Gastrocnemius medialis (tissue), 4 donors: ENCODE data around the gene PAX5. TPM values are rescaled to one million over a fixed set of nuclear protein-coding genes. Genes with fewer than 3 reads are reported as not detected.

ENCODE experiments used
- ATAC-seq, 2 donors: fragments of 150-250 bp; one replicate each; pipeline ENCODE4 v1.9.1; 2016
- DNase-seq, 2 donors: peaks; one replicate each; pipeline ENCODE4 v3.0.0-alpha.2; 2019
- H3K27ac ChIP-seq, 4 donors: fragments of 200-600 bp; sonication (generic); 1 replicate in 1 of 4; 2 replicates in 3 of 4; pipeline ENCODE4 v1.5.1; 2016 to 2018; ENCODE audit warnings: mild to moderate bottlenecking in 2 of 4, moderate library complexity in 1 of 4
- H3K27me3 ChIP-seq, 3 donors: fragments of 200-600 bp; sonication (generic) in 2 of 3; 1 replicate in 1 of 3; 2 replicates in 2 of 3; pipeline versions ENCODE4 v1.5.1 to v1.6.0; 2016 to 2019; ENCODE audit warnings: mild to moderate bottlenecking in 1 of 3, moderate library complexity in 1 of 3
- H3K36me3 ChIP-seq, 2 donors: fragments of 200-600 bp; sonication (generic) in 1 of 2; one replicate each; pipeline ENCODE4 v1.5.1; 2017 to 2018
- H3K4me1 ChIP-seq, 2 donors: fragments of 200-600 bp; sonication (generic) in 1 of 2; one replicate each; pipeline ENCODE4 v1.5.1; 2016 to 2017; ENCODE audit warnings: mild to moderate bottlenecking in 2 of 2
- H3K4me3 ChIP-seq, 4 donors: fragments of 200-600 bp; sonication (generic) in 3 of 4; 1 replicate in 1 of 4; 2 replicates in 3 of 4; pipeline ENCODE4 v1.5.1; 2016 to 2019; ENCODE audit warnings: mild to moderate bottlenecking in 2 of 4
- H3K9me3 ChIP-seq, 3 donors: fragments of 200-600 bp; sonication (generic) in 2 of 3; 1 replicate in 1 of 3; 2 replicates in 2 of 3; pipeline ENCODE4 v1.5.1; 2016 to 2019
- POLR2A ChIP-seq, 2 donors: fragments of 450-650 bp; IDR thresholded peaks; one replicate each; pipeline ENCODE4 v1.6.1; 2017; ENCODE audit warnings: antibody characterized with exemption in 2 of 2, mild to moderate bottlenecking in 2 of 2, moderate library complexity in 2 of 2
- in situ Hi-C, 4 donors: fragments of 200-750 bp; cut with MboI; loops; one replicate each; pipeline versions ENCODE4 v1.15.0 to v1.8.0; 2017; ENCODE audit warnings: low sequenced_read_pairs in 4 of 4
- intact Hi-C: fragments of 100-400 bp; cut with DNase I; formaldehyde crosslinking; loops from one replicate; pipeline ENCODE4 v1.15.1; 2023; ENCODE audit warnings: low total_unique reads
- total RNA-seq, 4 donors: library from RNA; depleted of rRNA; stranded (reverse); fragments of >200 nt; gene quantifications; one replicate each; pipeline versions ENCODE4 v1.1.0 to v1.2.3, GENCODE V29; 2016
- TF ChIP-seq, protein P1 (sequence below), 5 experiments: fragments of 450-650 bp in 3 of 5; fragments of 200-600 bp in 2 of 5; sonication (generic) in 2 of 5; IDR thresholded peaks in 4 of 5; conservative IDR thresholded peaks in 1 of 5; 1 replicate in 4 of 5; 2 replicates in 1 of 5; pipeline ENCODE4 v1.5.1; 2016 to 2019; ENCODE audit warnings: antibody characterized with exemption in 5 of 5, mild to moderate bottlenecking in 3 of 5, moderate library complexity in 3 of 5

PAX5 gene
- total RNA-seq, 4 donors from 2014 or later: 0.19 TPM; not detected in 3

- Histone ChIP-seq H3K4me1 (peaks cover 0 to 14% of the 10 kb centered on the region in 2 donors), H3K27ac (no peak overlapping the region), H3K27me3 (no peaks in the 10 kb centered on the region), H3K36me3 (no peaks in the 10 kb centered on the region), H3K4me3 (no peak overlapping the region), H3K9me3 (no peaks in the 10 kb centered on the region)
- TF ChIP-seq, protein P1, sequence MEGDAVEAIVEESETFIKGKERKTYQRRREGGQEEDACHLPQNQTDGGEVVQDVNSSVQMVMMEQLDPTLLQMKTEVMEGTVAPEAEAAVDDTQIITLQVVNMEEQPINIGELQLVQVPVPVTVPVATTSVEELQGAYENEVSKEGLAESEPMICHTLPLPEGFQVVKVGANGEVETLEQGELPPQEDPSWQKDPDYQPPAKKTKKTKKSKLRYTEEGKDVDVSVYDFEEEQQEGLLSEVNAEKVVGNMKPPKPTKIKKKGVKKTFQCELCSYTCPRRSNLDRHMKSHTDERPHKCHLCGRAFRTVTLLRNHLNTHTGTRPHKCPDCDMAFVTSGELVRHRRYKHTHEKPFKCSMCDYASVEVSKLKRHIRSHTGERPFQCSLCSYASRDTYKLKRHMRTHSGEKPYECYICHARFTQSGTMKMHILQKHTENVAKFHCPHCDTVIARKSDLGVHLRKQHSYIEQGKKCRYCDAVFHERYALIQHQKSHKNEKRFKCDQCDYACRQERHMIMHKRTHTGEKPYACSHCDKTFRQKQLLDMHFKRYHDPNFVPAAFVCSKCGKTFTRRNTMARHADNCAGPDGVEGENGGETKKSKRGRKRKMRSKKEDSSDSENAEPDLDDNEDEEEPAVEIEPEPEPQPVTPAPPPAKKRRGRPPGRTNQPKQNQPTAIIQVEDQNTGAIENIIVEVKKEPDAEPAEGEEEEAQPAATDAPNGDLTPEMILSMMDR (IDR thresholded peaks at IDR 0.05 in 4 of 5, conservative IDR thresholded peaks at IDR 0.05 in 1 of 5): no peak
- no peak for TF ChIP-seq POLR2A (IDR thresholded peaks at IDR 0.05)
- ATAC-seq (no peak), DNase-seq (no peak)
- intact Hi-C loops: no loop called here
- in situ Hi-C loops: loop anchor here in 2 of 4 donors (10.0 to 25.0 kb wide), 3 partner anchors 55 to 472 kb away; no protein-coding TSS in a partner anchor
Observed at GRCh38 chr9:36889844-36890243, 144.2 kb downstream of the PAX5 start.

DNA sequence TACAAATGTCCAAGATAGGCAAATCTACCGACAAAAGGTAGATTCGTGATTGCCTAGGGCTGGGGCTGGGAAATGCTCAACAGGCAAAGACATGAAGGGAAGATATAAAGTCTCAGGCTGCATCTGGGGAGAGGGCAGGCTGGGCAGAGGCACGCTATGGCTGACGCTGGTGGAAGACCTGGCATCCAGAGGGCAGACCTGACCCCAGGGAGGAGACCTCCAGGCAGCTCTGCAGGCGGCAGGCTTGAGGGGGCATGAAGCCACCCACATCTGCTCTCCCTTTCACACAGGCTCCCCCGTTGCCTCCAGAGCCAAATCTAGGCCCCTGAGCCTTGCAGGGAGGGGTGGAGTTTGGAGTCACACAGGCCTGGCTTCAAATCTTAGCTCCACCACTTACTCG is 145.5 kb downstream of the PAX5 start:
- intact Hi-C loops: no loop called here
- Histone ChIP-seq H3K36me3 (no peaks in the 10 kb centered on the region), H3K4me1 (peaks cover 0 to 8% of the 10 kb centered on the region in 2 donors), H3K4me3 (no peak overlapping the region), H3K27ac (no peak overlapping the region), H3K9me3 (no peaks in the 10 kb centered on the region), H3K27me3 (no peaks in the 10 kb centered on the region)
- in situ Hi-C loops: loop anchor here in 1 of 4 donors (25.0 kb wide), 2 partner anchors 99 to 474 kb away; no protein-coding TSS in a partner anchor
- TF ChIP-seq, protein P1 (IDR thresholded peaks at IDR 0.05 in 4 of 5, conservative IDR thresholded peaks at IDR 0.05 in 1 of 5): no peak
- no peak for TF ChIP-seq POLR2A (IDR thresholded peaks at IDR 0.05)
- no peak for ATAC-seq
- no peak for DNase-seq

DNA sequence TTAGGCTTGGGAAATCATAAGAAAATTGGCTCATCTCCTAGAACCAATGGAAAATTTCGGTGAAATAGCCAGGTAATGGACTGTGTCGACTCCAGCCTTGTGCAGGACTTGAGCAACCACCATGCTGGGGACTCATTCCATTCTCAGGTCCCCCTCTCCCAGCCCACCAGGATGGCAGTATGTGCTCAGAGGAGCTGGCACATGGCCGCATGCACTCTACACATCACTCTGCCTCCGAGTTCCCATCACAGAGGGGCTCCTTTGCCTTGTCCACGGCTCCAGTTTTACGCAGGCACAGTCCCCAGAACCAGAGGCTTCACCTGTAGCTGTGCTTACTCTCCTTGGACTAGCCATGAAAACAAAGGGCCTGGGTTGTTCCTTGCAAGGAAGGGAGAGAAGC is 149.3 kb downstream of the PAX5 start:
- Histone ChIP-seq H3K36me3 (no peaks in the 10 kb centered on the region), H3K27me3 (no peaks in the 10 kb centered on the region)

DNA sequence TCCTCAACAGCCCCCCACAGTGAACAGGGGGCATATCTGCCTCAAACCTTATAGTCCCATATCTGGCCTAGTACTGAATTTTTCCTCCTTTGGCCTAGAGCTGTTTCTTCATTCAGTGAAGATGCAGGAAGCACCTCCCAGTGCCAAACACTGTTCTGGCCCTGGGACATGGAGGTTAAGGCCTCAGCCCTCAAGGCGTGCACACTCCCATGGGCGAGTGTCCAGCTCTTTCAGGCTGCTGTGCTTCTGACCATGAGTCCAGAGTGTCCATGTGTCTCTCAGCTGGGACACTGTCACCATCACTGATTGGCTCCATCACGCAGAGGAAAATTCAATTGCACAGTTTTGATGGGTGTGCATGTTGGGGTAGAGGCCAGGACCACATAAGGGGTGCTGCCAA is 151.5 kb downstream of the PAX5 start:
- Histone ChIP-seq H3K27ac (no peak overlapping the region), H3K4me3 (no peak overlapping the region), H3K9me3 (no peaks in the 10 kb centered on the region), H3K4me1 (no peaks in the 10 kb centered on the region), H3K36me3 (no peaks in the 10 kb centered on the region), H3K27me3 (no peaks in the 10 kb centered on the region)
- intact Hi-C loops: no loop called here
- DNase-seq (no peak), ATAC-seq (no peak)
- in situ Hi-C loops: loop anchor here in 1 of 4 donors (25.0 kb wide), 2 partner anchors 105 to 480 kb away; no protein-coding TSS in a partner anchor
- TF ChIP-seq, protein P1 (IDR thresholded peaks at IDR 0.05 in 4 of 5, conservative IDR thresholded peaks at IDR 0.05 in 1 of 5): no peak
- TF ChIP-seq POLR2A (IDR thresholded peaks at IDR 0.05): no peak

More for the DNA sequence above, 149.3 kb downstream of the PAX5 start:
- intact Hi-C loops (no loop called here), in situ Hi-C loops (loop anchor here in 1 of 4 donors (25.0 kb wide), 2 partner anchors 103 to 478 kb away; no protein-coding TSS in a partner anchor)
- DNase-seq (no peak), ATAC-seq (no peak)
- Histone ChIP-seq H3K9me3 (no peaks in the 10 kb centered on the region), H3K4me3 (no peak overlapping the region), H3K4me1 (no peaks in the 10 kb centered on the region), H3K27ac (no peak overlapping the region)
- no peak for TF ChIP-seq POLR2A (IDR thresholded peaks at IDR 0.05)
- TF ChIP-seq, protein P1 (IDR thresholded peaks at IDR 0.05 in 4 of 5, conservative IDR thresholded peaks at IDR 0.05 in 1 of 5): no peak
